ENCODE results near the gene DNASE2B.
"Not testable (repeated sequence)": the region's sequence is repeated elsewhere in the genome, so short reads cannot be mapped to it uniquely, and the experiment has no call there.

Gene DNASE2B

GRCh38 chr1:84412316-84412942 is 14.1 kb downstream of the DNASE2B start:
- no peak for DNase-seq (ENCODE audit: low read depth in 2 of 2)

GRCh38 chr1:84415396-84415795 is 17.1 kb downstream of the DNASE2B start:
- no peak for DNase-seq (ENCODE audit: low read depth in 2 of 2)

- no peak for DNase-seq (ENCODE audit: low read depth in 2 of 2)
Observed at GRCh38 chr1:84422909-84423308, 24.6 kb downstream of the DNASE2B start.

GRCh38 chr1:84424513-84425149 is 26.3 kb downstream of the DNASE2B start:
- no peak for DNase-seq (ENCODE audit: low read depth in 2 of 2)

GRCh38 chr1:84425150-84425896 is 27.0 kb downstream of the DNASE2B start:
- DNase-seq (ENCODE audit: low read depth in 2 of 2) = no peak

- DNase-seq (ENCODE audit: low read depth in 2 of 2) = no peak
Observed at GRCh38 chr1:84426376-84426775, 28.1 kb downstream of the DNASE2B start.

GRCh38 chr1:84427250-84428188 is 29.2 kb downstream of the DNASE2B start:
- no peak for DNase-seq (ENCODE audit: low read depth in 2 of 2)

- no peak for DNase-seq (ENCODE audit: low read depth in 2 of 2)
Observed at GRCh38 chr1:84428235-84428634, 30.0 kb downstream of the DNASE2B start.

- DNase-seq (ENCODE audit: low read depth in 2 of 2) = no peak
Observed at GRCh38 chr1:84429231-84429630, 30.9 kb downstream of the DNASE2B start.

- DNase-seq (ENCODE audit: low read depth in 2 of 2) = no peak
Observed at GRCh38 chr1:84430546-84430945, 32.3 kb downstream of the DNASE2B start.

- peak in 1 of 2 donors; percentile 21 for DNase-seq (ENCODE audit: low read depth in 2 of 2)
Observed at GRCh38 chr1:84433258-84434080, 35.2 kb downstream of the DNASE2B start.

- no peak for DNase-seq (ENCODE audit: low read depth in 2 of 2)
Observed at GRCh38 chr1:84434081-84434769, 35.9 kb downstream of the DNASE2B start.

- no peak for DNase-seq (ENCODE audit: low read depth in 2 of 2)
Observed at GRCh38 chr1:84434801-84435549, 36.7 kb downstream of the DNASE2B start.

GRCh38 chr1:84436876-84437655 is 38.8 kb downstream of the DNASE2B start:
- no peak for DNase-seq (ENCODE audit: low read depth in 2 of 2)

GRCh38 chr1:84442256-84442655 is 44.0 kb downstream of the DNASE2B start:
- DNase-seq (ENCODE audit: low read depth in 2 of 2) = no peak

- not testable (repeated sequence) for DNase-seq (ENCODE audit: low read depth in 2 of 2)
Observed at GRCh38 chr1:84442747-84443646, 44.7 kb downstream of the DNASE2B start.

- DNase-seq (ENCODE audit: low read depth in 2 of 2) = not testable (repeated sequence)
Observed at GRCh38 chr1:84448704-84449103, 50.4 kb downstream of the DNASE2B start.

- no peak for DNase-seq (ENCODE audit: low read depth in 2 of 2)
Observed at GRCh38 chr1:84450910-84451309, 52.6 kb downstream of the DNASE2B start.

Data from stimulated activated CD8-positive, alpha-beta memory T cell treated with anti-CD3 and anti-CD28 coated beads, Interleukin-15, amount 100 ng/mL, for 4 hours (primary cell).